ENCODE results near the gene LPCAT1.
"Not testable (repeated sequence)": the region's sequence is repeated elsewhere in the genome, so short reads cannot be mapped to it uniquely, and the experiment has no call there.

LPCAT1 gene

GRCh38 chr5:1478271-1479035, 45.3 kb downstream of the LPCAT1 start:
- no peak for DNase-seq (ENCODE audit: low spot score)

- no peak for DNase-seq (ENCODE audit: low spot score)
These were observed 46.4 kb downstream of the LPCAT1 start for GRCh38 chr5:1477341-1477740.

GRCh38 chr5:1476967-1477310, 46.8 kb downstream of the LPCAT1 start:
- no peak for DNase-seq (ENCODE audit: low spot score)

GRCh38 chr5:1476181-1476966, 47.4 kb downstream of the LPCAT1 start:
- DNase-seq (ENCODE audit: low spot score) = no peak

GRCh38 chr5:1475544-1475900, 48.2 kb downstream of the LPCAT1 start:
- not testable (repeated sequence) for DNase-seq (ENCODE audit: low spot score)

- no peak for DNase-seq (ENCODE audit: low spot score)
These were observed 48.8 kb downstream of the LPCAT1 start for GRCh38 chr5:1474866-1475543.

GRCh38 chr5:1474183-1474839, 49.4 kb downstream of the LPCAT1 start:
- no peak for DNase-seq (ENCODE audit: low spot score)

GRCh38 chr5:1473746-1474145, 50.0 kb downstream of the LPCAT1 start:
- DNase-seq (ENCODE audit: low spot score) = no peak

- no peak for DNase-seq (ENCODE audit: low spot score)
These were observed 50.7 kb downstream of the LPCAT1 start for GRCh38 chr5:1472964-1473628.

- no peak for DNase-seq (ENCODE audit: low spot score)
These were observed 51.5 kb downstream of the LPCAT1 start for GRCh38 chr5:1471997-1472963.

- DNase-seq (ENCODE audit: low spot score) = no peak
These were observed 52.4 kb downstream of the LPCAT1 start for GRCh38 chr5:1471240-1471853.

GRCh38 chr5:1470762-1471211, 53.0 kb downstream of the LPCAT1 start:
- no peak for DNase-seq (ENCODE audit: low spot score)

GRCh38 chr5:1468629-1469527, 54.9 kb downstream of the LPCAT1 start:
- DNase-seq (ENCODE audit: low spot score) = no peak

- peak; percentile 9 for DNase-seq (ENCODE audit: low spot score)
These were observed 55.5 kb downstream of the LPCAT1 start for GRCh38 chr5:1468247-1468612.

GRCh38 chr5:1467341-1468246, 56.2 kb downstream of the LPCAT1 start:
- no peak for DNase-seq (ENCODE audit: low spot score)

GRCh38 chr5:1466631-1467265, 57.0 kb downstream of the LPCAT1 start:
- DNase-seq (ENCODE audit: low spot score) = no peak

- DNase-seq (ENCODE audit: low spot score) = no peak
These were observed 57.7 kb downstream of the LPCAT1 start for GRCh38 chr5:1465966-1466471.
